ENCODE data around the gene NDUFA8.

Gene NDUFA8

DNA sequence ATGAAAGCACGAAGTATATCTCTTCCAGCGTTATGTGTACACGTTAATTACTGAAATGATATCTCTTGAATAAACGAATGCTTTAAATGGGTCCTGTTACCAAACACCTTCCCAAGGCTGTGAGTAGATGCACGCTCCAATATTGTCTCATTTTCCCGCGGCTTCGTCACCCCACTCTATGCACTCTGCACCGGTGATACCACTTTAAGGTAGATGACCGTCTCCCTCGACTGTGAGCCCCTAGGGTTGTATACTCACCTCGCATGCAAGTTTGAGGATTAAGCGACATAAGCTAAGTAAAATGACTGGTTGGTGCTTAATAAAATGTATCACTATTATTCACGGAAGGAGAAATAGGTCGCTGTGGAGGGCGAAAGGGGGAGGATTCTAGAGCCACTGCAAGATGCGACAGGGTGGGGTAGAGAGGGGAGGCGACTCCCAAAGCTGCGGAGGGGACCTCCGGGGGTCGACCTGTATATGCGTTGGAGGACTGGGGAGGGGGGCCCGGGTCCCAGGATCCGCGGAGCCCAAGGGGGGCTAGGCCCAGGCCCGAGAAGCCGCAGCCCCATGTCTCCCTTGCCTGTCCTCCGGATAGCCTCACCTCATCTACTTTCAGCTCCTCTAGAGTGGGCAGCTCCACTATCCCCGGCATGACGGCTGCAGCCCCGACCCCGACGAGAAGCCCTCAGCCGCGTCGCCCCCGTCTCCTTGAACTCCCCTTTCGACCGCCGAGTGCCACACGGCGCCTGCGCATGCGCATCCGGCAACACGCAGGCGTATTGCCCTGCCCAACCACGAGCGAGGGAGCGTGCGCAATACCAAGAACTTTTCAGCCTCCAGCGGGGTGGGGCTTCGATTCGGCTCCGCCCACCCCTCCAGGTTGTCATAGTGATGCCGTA lies at the start of gene NDUFA8, which contains the start of gene MORN5:
Gene NDUFA8, minus strand, starts transcription at position 754 of the 899 bp plus-strand sequence. Its CDS starts 102 bp downstream, at position 652.
Gene MORN5, plus strand, starts transcription at position 883 of the 899 bp plus-strand sequence. CDS start 65 bp downstream, outside the sequence.
- DNase-seq, result peak; percentile 96

DNA sequence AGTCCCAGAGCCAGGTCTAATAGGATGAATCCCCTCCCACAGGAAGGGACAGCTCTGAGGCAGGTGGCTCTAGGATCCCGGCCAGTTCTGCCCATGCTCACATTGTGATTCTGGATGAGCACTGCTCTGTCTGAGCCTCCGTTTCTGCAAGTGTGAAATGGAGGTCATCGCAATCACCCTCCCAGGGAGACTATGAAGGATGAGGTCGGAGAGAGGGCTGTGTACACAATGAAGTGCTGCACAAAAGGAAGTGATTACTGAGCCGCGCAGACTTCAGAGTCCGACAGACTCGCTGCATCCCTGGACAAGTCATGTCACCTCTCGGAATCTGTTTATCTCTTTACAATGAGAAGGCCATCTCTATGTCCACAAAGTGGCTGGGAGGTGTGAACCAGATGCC lies 47.5 kb upstream of the NDUFA8 start:
- no peak for DNase-seq

DNA sequence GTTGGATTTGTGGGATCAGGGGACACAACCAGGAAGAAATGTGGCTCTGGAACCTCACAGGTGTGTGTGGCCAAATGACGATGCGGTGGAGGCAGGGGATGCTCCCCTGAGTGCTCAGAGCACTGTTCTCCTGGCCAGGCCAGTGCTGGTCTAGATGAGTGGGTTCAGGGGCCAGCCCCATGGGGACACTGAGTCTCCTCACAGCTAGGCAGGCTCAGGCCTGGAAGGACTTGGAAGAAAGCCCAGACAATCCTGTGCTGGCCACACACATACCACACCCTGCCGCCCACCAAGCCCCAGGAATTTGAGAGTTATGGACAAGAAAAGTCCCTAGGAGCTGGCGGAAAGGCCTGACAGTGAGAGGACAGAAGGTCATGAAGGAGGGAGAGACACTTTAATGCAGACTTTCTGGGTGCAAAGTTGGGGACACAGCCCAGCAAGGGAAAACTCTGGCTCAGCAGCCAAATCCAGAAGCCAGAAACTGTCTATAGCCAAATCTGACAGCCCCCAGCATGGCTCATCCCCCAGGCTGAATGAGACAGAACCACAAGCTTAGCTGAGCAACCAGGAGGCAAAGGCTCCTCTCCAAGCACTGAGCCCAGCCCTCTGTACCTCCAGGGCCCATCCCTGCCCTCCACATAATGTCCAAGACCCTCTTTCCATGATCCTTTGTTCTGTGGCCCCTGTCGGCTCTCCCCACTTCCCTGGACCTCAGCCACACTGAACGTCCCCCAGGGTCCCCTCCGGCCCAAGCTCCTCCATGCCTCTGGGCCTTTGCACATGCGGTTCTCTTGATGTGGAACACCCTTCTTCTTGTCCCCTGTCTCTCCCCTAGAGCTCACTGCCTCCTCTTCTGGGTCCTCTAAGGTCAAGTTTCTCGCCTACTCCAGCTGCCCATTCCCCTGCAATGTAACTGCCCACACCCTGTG lies 46.8 kb upstream of the NDUFA8 start:
- DNase-seq, result no peak

DNA sequence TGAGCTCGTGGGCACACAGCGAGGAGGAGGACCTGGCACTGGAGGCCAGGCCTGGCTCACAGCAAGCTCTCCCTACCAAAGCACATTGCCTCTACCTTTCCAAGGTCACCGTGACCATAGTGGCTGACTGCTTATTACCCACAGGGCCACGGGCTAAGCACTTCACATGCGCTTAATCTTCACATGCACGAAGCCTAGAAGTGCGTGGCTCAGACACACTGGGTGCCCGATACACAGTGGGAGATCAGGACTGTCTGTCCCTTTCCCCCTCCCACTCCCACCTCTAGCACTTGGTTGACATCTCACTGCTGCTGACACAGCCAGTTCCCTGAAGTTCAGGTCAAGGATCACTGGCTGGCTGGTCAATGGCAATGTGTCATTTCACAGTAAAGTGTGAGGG lies 45.6 kb upstream of the NDUFA8 start:
- DNase-seq, result no peak

DNA sequence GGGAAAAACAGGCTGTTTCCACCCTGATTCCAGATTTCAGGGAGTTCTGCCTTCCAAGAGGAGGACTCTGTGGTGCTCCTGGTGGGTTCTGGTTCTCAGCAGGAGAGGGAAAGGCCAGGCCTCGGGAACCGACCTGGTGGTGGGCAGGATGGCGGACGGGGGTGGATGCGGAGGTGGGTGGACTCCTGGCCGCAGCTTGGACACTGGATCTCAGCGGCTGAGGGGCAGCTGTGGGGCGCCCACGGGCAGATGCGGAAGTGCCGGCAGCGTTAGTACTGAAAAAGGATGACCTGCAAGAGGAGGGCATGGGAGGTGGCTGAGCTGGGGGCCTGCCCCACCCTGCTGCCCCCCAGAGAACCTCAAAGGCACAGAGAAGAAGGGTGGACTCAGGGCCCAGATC lies 44.9 kb upstream of the NDUFA8 start:
- DNase-seq, result no peak

DNA sequence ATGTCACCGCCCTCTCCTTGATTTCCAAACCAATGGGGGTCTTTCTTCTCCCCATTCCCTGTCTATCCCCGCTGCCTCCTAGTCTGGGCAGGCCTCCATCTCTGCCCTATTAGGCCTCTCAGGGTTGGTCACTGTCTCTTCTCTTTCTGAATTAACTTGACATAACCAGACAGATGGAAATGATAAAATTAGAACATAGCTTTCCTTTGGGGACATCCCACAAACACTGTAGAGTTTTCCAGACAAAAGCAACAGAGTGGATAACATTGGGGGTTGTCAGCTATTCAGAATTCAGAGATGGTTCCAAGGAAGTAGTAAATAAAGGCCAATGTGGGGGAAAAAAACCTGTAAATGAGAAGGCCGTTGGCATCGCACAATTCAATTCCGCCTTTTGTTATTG lies 44.5 kb upstream of the NDUFA8 start:
- DNase-seq, result no peak

DNA sequence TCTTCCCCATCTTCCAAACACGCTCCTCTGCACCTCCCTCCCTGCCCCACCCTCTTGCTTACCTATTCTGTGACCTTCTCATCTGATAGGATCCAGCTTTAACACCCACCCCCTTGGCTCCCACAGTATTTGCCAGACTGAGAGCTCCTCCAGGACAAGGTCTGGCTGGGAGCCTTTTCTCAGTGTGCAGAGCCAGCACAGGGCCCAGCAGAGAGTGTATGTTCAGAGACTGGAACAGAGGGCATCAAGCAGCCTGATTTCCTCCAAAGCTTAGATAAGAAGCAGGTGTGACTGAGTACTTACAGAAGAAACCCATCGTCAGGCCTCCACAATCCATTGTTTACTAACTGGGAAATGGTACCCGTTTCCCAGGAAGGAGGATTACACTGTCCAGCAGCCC lies 42.5 kb upstream of the NDUFA8 start:
- no peak for DNase-seq

DNA sequence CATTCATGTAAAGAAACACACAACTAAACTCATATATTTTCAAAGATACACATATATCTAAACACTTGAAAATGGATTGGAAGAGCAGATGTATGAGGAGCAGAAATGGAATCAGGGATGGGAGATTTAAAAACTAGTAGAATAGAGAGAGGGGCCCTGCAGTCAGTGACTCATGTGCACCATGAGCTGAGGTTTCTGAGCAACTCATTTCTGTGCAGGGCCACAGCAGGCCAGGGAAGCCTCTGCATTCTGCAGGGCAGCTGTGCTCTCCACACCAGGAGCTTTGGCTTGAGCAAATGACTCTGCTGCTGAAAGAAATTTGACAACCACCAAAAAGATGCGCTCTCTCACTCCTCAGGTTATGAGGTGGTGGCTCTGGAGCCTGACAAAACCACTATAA lies 42.1 kb upstream of the NDUFA8 start:
- no peak for DNase-seq

DNA sequence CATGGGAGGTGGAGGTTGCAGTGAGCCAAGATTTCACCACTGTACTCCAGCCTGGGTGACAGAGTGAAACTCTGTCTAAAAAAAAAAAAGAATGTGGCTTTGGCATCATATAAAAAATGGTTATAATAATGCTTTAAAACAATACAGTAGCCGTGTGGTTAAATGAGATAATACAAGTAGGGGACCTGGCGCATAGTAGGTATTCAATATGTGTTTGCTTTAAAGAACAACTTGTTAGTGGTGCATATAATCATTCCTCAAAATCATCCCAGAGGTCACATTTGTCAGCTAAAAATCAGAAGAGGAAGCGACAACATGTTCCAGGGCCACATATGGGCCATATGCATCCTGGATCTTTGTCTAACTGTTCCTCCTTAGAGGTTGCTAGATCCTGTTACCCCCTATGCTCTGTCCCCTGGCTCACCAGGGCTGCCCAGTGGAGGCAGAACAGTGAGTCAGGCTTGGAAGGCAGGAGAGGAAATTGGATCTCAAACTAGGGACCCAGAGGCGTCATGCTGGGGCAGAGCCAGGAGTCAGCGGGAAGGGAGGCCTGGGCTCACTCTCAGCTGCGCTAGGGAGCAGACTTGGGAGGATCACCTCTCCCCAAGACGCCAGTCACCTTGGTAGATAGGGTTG lies 41.5 kb upstream of the NDUFA8 start:
- DNase-seq, result no peak

DNA sequence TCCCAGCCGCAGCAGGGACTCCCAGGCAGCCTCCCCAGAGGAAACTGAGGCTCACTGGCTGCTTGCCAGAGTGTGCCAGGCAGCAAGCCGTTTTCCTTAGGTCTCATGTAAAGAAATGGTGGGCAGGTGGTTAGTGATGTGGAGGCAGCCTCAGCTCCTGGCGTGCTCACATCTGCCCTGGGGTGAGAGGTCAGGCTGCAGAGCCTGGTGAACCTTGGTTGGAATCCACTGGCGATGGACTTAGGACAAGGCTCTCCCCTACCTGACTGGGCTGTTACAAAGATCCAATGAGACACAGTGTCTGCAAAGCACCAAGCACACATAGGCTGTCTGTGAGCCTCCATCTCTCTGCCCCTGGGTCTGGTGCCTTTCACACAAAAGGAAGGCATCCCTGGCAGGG lies 38.3 kb upstream of the NDUFA8 start:
- no peak for DNase-seq

DNA sequence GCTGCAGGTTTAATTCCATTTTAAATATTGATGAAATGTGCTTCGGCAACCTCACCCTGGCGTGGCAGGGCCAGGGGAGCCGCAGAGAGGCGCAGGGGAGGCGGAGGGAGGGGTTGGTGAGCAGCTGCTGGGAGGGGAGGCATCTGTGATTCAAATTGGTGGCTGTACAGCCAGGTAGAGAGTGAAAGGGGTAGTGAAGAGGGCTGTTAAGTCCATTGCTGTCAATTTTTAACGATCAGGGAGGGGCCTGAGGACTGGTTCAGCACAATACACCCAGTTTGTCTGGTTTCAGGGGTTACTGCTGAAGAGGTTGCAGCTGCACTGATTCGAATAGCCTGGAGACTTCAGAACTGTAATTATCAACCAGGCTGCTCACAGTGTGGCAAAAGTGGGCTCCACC lies 37.8 kb upstream of the NDUFA8 start:
- peak; percentile 60 for DNase-seq

DNA sequence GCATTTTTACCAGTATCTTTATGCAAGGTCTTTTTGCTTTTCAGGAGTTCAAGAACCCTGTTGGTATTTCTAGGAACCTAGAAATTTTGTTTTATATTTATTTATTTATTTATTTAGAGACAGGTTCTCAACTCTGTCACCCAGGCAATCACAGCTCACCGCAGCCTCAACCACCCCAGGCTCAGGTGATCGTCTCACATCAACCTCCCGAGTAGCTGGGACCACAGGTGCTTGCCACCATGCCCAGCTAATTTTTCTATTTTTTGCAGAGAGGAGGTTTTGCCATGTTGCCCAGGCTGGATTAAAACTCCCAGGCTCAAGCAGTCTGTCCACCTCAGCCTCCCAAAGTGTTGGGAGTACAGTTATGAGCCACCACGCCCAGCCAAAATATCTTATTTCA lies 36.3 kb upstream of the NDUFA8 start:
- no peak for DNase-seq

DNA sequence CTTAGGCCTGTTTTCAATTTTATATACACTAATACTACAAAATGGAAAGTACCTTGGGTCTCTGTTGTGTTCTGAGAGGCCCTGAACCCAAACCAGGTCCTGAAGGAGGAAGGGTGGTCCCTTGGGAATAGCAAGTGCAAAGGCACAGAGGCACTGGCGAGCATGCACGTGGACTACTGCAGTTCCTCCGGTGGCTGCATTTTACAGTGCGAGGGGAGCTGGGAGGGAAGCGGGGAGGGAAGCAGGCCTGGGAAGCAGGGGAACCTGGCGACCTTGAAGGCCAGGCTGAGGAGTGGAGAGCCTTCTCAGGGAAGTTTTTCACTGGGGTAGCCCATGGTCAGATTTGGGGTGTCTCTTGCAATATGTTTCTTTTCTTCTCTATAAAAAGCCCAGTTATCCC lies 34.1 kb upstream of the NDUFA8 start:
- DNase-seq, result no peak

DNA sequence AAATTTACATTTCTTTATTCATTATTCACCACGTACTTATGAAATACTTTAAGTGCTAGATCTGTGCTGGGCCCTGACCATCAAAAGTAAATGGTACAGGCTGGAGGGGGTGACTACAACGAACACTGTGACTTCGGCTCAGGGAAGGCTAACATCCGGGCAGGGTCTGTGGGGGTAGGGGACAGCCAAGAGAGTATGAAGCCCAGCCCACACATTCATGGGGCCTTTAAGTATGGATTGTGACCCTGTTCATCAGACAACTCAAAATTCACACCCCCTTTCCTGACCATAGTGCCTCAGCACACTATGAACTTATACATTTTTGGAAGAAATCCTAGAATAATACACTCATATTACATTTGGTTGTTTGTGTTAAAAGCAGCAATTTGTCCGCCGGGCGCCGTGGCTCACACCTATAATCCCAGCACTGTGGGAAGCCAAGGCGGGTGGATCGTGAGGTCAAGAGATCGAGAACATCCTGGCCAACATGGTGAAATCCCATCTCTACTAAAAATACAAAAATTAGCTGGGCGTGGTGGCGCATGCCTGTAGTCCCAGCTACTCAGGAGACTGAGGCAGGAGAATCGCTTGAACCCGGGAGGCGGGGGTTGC lies 33.4 kb upstream of the NDUFA8 start:
- DNase-seq, result no peak

DNA sequence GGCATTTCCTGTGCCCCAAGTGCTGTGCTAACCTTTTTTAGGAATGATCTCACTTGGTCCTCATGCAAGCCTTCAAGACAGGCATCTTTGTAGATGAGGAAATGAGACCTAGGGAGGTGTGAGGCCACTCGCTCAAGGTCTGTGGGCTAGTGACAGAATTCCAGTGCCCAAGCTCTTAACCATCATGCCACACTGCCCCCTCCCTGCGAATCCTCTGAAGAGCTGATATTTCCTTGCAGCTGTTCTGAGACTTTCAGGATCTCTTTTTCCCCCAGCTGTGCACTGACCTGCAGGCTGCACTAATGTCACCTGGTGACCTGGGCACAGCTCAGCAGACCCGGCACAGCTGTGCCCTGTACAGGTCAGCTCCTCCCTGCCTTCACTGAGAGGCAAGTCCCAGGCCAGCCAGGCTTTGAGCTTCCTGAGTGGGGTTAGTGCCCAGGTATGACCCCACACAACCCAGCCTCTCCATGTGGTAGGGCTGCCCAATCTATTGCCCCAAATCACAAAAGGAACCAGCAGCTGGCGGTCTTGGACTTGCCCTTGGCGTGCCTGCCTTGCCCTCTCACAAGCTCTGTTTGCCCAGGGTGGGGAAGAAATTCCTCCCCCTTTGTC lies 32.8 kb upstream of the NDUFA8 start:
- DNase-seq, result no peak

DNA sequence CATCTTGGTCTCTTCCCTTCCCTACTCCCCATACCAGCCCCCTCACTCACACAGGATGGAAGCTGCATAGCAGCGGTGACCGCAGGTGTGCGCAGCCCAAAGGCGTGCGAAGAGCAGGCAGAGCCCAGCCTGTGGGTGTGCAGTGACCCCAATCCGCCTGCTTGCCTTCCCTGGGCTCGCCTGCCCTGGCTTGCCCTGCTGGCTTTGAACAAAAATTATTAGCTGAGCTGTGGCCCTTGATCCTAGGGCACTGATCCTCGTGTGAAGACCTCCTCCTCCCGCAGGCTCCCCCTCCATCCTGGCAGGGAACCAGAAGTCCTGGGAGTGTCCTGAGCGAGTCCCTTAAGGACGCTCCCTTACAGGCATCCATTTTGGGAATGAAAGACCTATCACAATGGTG lies 32.0 kb upstream of the NDUFA8 start:
- no peak for DNase-seq

DNA sequence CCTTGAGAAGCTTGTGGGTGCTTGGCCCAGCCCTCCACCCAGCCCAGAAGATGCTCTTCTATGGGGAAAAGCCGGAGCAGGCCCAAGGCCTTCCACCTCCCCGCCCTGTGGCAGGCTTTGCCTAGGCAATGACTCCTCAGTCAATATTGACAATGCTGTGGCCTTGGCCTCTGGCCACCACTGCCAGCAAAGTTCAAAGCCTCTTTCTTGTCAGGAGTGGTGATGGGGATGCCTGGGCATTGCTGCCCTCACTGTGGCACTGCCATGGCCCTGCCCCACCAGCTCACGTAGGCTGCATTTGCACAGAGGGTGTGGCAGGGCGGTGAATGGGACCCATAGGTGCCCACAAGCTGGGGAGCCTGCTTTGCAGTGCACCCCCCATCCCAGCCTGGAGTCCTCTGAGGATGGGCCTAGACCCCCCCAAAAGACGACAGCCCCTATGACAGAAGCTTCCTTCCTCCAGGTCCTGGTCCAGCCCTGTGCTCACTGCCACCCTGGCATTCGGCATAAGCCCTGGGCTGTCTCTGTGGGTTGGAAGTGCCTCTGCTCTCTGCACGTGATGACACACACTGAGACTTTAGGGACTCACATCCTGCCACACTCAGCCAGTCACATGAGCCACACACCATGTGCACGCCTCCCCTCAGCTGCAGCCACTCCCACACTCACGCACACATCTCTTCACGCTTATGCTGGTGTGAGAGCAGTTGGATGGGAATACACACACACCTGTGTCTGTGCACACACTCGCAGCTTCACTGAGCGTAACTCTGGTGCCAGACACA lies 31.2 kb upstream of the NDUFA8 start:
- no peak for DNase-seq

DNA sequence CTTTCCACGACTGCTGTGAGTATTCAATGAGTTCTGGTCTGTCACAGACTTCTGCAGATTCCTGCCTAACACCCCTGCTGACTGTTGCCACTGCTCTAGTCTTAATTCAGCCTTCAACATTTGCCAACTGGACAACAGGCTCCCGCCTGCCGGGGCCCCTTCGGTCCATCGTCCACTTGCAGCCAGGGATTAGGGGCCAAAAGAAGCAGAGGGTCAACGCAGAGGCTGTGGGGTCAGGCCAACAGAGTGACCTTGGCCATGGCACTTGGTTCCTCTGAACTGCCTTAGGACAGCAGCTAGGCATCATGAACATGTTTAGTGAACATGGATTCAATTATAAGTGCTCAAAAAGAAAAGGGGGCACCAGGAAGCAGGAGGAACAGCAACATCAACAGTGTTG lies 28.8 kb upstream of the NDUFA8 start:
- DNase-seq, result no peak

DNA sequence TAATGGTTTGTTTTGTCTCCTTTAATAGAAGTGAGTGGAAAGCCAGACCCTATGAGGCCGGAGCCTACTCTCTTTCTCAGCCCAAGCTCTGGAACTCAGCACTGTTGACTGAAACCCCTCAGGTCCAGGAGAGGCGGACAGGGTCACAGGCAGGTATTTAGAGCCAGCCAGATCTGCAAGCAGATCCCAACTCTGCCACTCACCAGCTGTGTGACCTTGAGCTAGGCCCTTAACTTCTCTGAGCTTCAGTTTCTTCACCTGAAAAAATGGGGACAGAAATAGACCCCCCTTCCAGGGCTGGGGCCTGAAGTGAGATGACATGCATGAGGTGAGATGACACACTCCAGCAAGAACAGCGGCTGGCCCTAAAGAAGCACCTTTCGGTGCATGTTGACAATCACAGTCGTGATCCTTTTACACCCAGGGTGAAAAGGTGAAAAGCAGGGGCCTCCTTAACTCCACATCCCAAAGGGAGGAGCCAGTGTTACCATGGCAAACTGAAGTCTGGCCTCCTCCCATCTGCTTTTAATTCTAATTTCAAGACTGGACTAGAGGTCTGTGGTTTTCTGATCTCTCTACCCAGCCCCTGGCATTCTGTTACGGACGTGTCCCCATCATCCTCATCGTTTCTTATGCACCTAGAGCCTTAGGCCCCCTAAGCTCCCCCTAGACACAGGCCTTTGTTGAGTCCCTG lies 27.3 kb upstream of the NDUFA8 start:
- no peak for DNase-seq

DNA sequence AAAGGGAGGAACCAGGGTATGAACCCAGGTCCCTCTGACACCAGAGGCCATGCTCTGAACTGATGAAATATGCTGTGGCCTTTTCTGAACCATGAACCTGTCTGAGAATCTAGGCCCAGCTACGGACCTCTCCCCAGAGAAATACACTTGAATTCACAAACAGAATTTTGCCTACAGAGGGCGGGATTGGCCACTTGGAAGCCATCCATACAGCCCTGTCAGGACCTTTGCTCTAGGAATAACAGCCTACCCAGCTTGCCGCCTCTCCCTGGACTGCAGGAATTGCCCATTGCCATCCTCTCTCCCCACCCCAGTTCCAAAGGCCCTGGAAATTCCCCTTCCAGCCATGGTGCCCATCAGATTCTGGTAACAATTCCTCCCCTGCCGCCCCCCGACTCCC lies 26.7 kb upstream of the NDUFA8 start:
- no peak for DNase-seq

DNA sequence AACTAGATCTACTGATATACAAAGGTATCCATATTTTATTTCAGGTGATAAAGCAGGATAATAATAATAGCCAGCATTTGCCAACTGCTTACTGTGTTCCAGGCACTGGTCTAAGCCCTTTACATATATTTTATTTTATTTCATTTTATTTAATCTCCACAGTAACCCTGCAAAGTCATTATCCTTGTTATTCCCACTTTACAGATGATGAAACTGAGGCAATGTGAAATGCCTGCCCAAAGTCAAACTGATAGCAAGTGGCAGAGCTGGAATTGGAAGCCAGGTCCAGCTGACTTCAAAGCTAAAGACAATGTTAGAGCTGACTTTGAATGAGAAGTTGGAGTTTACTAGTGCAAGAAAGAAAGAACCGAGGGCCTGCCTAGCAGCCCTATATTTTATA lies 25.0 kb upstream of the NDUFA8 start:
- DNase-seq, result no peak

Measured in COR-L47 (cell line).